Psoas muscle (tissue), 8 donors: Measurements from ENCODE around the gene THAP2. TPM values are rescaled to one million over a fixed set of nuclear protein-coding genes. Genes with fewer than 3 reads are reported as not detected.

Experiments used
- ATAC-seq, 4 donors: fragments of 200-7000 bp; cut with Tn5 transposase; one replicate each; pipeline ENCODE4 v1.9.1; 2020; ENCODE audit warnings: moderate library complexity in 3 of 4, mild to moderate bottlenecking in 2 of 4
- DNase-seq, 2 donors: peaks; one replicate each; pipeline ENCODE4 v3.0.0-alpha.2; 2020
- H3K27ac ChIP-seq: fragments of 200-600 bp; one replicate; pipeline ENCODE4 v1.8.0; 2022
- H3K27me3 ChIP-seq, 3 donors: fragments of 200-600 bp in 1 of 3; one replicate each; pipeline versions ENCODE4 v1.6.1 to v1.8.0; 2013 to 2022; ENCODE audit warnings: low read length in 2 of 3, mild to moderate bottlenecking in 2 of 3, moderate library complexity in 1 of 3; ENCODE audit not compliant: insufficient read depth in 3 of 3
- H3K36me3 ChIP-seq, 2 donors: fragments of 200-600 bp in 1 of 2; one replicate each; pipeline versions ENCODE4 v1.6.1 to v1.8.0; 2013 to 2022; ENCODE audit warnings: low read depth in 1 of 2, mild to moderate bottlenecking in 1 of 2, moderate library complexity in 1 of 2; ENCODE audit not compliant: insufficient read depth in 1 of 2
- H3K4me1 ChIP-seq: fragments of 200-600 bp; one replicate; pipeline ENCODE4 v1.8.0; 2022
- H3K4me3 ChIP-seq: fragments of 200-600 bp; one replicate; pipeline ENCODE4 v1.8.0; 2022; ENCODE audit warnings: mild to moderate bottlenecking
- H3K9me3 ChIP-seq: fragments of 200-600 bp; one replicate; pipeline ENCODE4 v1.8.0; 2022
- WGBS, 3 donors: extraction: QIAGEN DNeasy Blood & Tissue Kit; methylation state at CpG; one replicate each; pipeline versions ENCODE4 v1.1.6 to v1.1.7; 2013; 5-methylcytosine and 5-hydroxymethylcytosine counted together
- intact Hi-C, 2 donors: fragments of 100-400 bp; cut with DNase I; formaldehyde crosslinking; loops; one replicate each; pipeline versions ENCODE4 v1.11.0 to v1.14.2; 2022
- polyA plus RNA-seq, 3 donors: library from polyadenylated mRNA; stranded (reverse); fragments of 200-250 nt; gene quantifications; one replicate each; pipeline ENCODE4 v1.2.3, GENCODE V29; 2013
- total RNA-seq, 4 donors: library from RNA; stranded (reverse); fragmentation: NEBNext Ultra II Directional in 2 of 4; extraction: Animal tissue kit (Norgen Biotek cat#: 25700) in 2 of 4; gene quantifications; one replicate each; pipeline versions ENCODE4 v1.2.1 to v1.2.4, GENCODE V29; 2021 to 2023
- TF ChIP-seq, protein P1 (sequence below): fragments of 200-600 bp; IDR thresholded peaks from one replicate; pipeline ENCODE4 v1.8.0; 2022; ENCODE audit warnings: antibody characterized with exemption
- donor health status: healthy with polysubstance abuse.
- donor health status: DM: no; HTN: no; CAD: no; lungs with moderate emphysema.
- donor health status: Bipolar disorder and iron deficiency.
- donor health status: healthy.
- donor health status: DM: yes; HTN: yes; CAD: no.
- donor health status: DM: no; HTN: no; CAD: no.
- donor health status: DM: no; HTN: no; CAD: no.
- donor health status: DM: yes; HTN: yes; CAD: no.

Gene THAP2
- total and polyA plus RNA-seq, 7 donors, result 3.3 to 9.8 (median 5.2) TPM

GRCh38 chr12:71671311-71671710 lies 7.2 kb downstream of the THAP2 start:
- H3K4me3 ChIP-seq, result no peak overlapping the region
- ATAC-seq, result no peak
- H3K4me1 ChIP-seq, result no peaks in the 10 kb centered on the region
- no peaks in the 10 kb centered on the region for H3K9me3 ChIP-seq
- intact Hi-C loops, result no loop called here
- H3K27ac ChIP-seq, result no peak overlapping the region
- H3K36me3 ChIP-seq, result no peaks in the 10 kb centered on the region
- no peaks in the 10 kb centered on the region for H3K27me3 ChIP-seq
- no peak for DNase-seq
- TF ChIP-seq, protein P1, sequence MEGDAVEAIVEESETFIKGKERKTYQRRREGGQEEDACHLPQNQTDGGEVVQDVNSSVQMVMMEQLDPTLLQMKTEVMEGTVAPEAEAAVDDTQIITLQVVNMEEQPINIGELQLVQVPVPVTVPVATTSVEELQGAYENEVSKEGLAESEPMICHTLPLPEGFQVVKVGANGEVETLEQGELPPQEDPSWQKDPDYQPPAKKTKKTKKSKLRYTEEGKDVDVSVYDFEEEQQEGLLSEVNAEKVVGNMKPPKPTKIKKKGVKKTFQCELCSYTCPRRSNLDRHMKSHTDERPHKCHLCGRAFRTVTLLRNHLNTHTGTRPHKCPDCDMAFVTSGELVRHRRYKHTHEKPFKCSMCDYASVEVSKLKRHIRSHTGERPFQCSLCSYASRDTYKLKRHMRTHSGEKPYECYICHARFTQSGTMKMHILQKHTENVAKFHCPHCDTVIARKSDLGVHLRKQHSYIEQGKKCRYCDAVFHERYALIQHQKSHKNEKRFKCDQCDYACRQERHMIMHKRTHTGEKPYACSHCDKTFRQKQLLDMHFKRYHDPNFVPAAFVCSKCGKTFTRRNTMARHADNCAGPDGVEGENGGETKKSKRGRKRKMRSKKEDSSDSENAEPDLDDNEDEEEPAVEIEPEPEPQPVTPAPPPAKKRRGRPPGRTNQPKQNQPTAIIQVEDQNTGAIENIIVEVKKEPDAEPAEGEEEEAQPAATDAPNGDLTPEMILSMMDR, result no peak

DNA sequence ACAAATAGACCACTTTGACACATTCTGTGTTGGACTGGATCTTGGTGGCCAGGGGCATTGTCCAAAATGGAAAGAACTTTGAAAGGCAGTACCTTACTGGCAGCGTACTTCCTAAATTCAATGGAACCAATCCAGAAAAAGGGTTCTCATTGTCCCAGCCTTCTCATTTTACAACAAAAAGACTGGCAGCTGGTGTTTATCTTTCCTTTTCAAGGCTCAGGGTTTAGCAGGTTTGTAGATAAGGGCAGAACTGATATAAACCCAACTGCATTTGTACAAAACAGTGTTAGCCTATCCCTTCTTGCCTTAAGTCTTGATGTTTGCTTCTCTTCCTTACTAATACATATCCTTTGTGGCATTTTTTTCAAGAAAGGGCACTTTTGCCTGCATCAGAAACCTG lies 7.7 kb downstream of the THAP2 start:
- H3K27ac ChIP-seq, result no peak overlapping the region
- H3K27me3 ChIP-seq, result no peaks in the 10 kb centered on the region
- ATAC-seq (no peak), DNase-seq (no peak)
- no peaks in the 10 kb centered on the region for H3K4me1 ChIP-seq
- 60 to 84% (median 62%) methylated on average over 1 of the region's 1 CpG for WGBS, 3 donors
- intact Hi-C loops, result no loop called here
- H3K9me3 ChIP-seq, result no peaks in the 10 kb centered on the region
- no peaks in the 10 kb centered on the region for H3K36me3 ChIP-seq
- no peak overlapping the region for H3K4me3 ChIP-seq
- TF ChIP-seq, protein P1, result no peak

GRCh38 chr12:71682466-71682865 lies 18.4 kb downstream of the THAP2 start:
- TF ChIP-seq, protein P1, result no peak
- no peak for DNase-seq
- intact Hi-C loops, result no loop called here
- Histone ChIP-seq H3K27ac (peak overlapping the region; percentile 43), H3K27me3 (no peaks in the 10 kb centered on the region), H3K36me3 (no peaks in the 10 kb centered on the region), H3K4me1 (peaks cover 4% of the 10 kb centered on the region), H3K4me3 (no peak overlapping the region), H3K9me3 (no peaks in the 10 kb centered on the region)
- peak in 2 of 4 donors; percentile 9 to 22 for ATAC-seq
- 85 to 92% (median 90%) methylated on average over 1 of the region's 1 CpG for WGBS, 3 donors

GRCh38 chr12:71683633-71684032 lies 19.5 kb downstream of the THAP2 start:
- WGBS, 3 donors, result 82 to 88% (median 84%) methylated on average over 5 of the region's 5 CpGs
- intact Hi-C loops, result no loop called here

GRCh38 chr12:71684081-71684480 lies 20.0 kb downstream of the THAP2 start:
- Histone ChIP-seq H3K4me1 (peaks cover 19% of the 10 kb centered on the region), H3K4me3 (no peak overlapping the region), H3K27ac (peak overlapping the region; percentile 95), H3K36me3 (no peaks in the 10 kb centered on the region), H3K9me3 (no peaks in the 10 kb centered on the region), H3K27me3 (no peaks in the 10 kb centered on the region)
- TF ChIP-seq, protein P1, result no peak
- ATAC-seq (no peak), DNase-seq (no peak)
- intact Hi-C loops, result no loop called here
- WGBS, 3 donors, result 64 to 74% (median 64%) methylated on average over 5 of the region's 5 CpGs

More at GRCh38 chr12:71683633-71684032, 19.5 kb downstream of the THAP2 start:
- Histone ChIP-seq H3K27me3 (no peaks in the 10 kb centered on the region), H3K4me1 (peaks cover 15% of the 10 kb centered on the region), H3K36me3 (no peaks in the 10 kb centered on the region), H3K27ac (no peak overlapping the region), H3K4me3 (no peak overlapping the region), H3K9me3 (no peaks in the 10 kb centered on the region)
- no peak for ATAC-seq
- DNase-seq, result no peak
- TF ChIP-seq, protein P1, result no peak
